Body of pancreas (tissue), 4 donors: Measurements from ENCODE around the gene USH1G. TPM values are rescaled to one million over a fixed set of nuclear protein-coding genes. Genes with fewer than 3 reads are reported as not detected.

Source experiments
- ATAC-seq: fragments of 150-250 bp; one replicate; pipeline ENCODE4 v1.9.1; 2016
- DNase-seq, 4 donors: peaks; one replicate each; pipeline ENCODE4 v3.0.0-alpha.2; 2019
- H3K27ac ChIP-seq, 4 donors: fragments of 200-600 bp; sonication (generic); 1 replicate in 3 of 4; 2 replicates in 1 of 4; pipeline versions ENCODE4 v1.5.1 to v1.6.1; 2016 to 2019; ENCODE audit warnings: mild to moderate bottlenecking in 1 of 4, mixed read lengths in 1 of 4, moderate library complexity in 1 of 4
- H3K27me3 ChIP-seq, 2 donors: fragments of 200-600 bp; sonication (generic); one replicate each; pipeline ENCODE4 v1.6.0; 2016; ENCODE audit warnings: mild to moderate bottlenecking in 1 of 2
- H3K36me3 ChIP-seq, 2 donors: fragments of 200-600 bp; sonication (generic); replicated peaks in 1 of 2; 2 replicates each; pipeline ENCODE4 v1.5.1; 2016; ENCODE audit warnings: low read depth in 2 of 2; ENCODE audit not compliant: insufficient read depth in 1 of 2
- H3K4me1 ChIP-seq: fragments of 200-600 bp; sonication (generic); one replicate; pipeline ENCODE4 v1.6.0; 2016
- H3K4me3 ChIP-seq, 2 donors: fragments of 200-600 bp; sonication (generic); 1 replicate in 1 of 2; 2 replicates in 1 of 2; pipeline ENCODE4 v1.5.1; 2016 to 2019
- H3K9me3 ChIP-seq, 3 donors: fragments of 200-600 bp; sonication (generic); 1 replicate in 2 of 3; 2 replicates in 1 of 3; pipeline ENCODE4 v1.5.1; 2016
- POLR2A ChIP-seq, 3 donors: fragments of 450-650 bp; IDR thresholded peaks; one replicate each; pipeline ENCODE4 v1.6.1; 2016; ENCODE audit warnings: antibody characterized with exemption in 3 of 3, mild to moderate bottlenecking in 2 of 3
- WGBS, 2 donors: methylation state at CpG; one replicate each; pipeline ENCODE4 v1.1.5; 2017; 5-methylcytosine and 5-hydroxymethylcytosine counted together
- intact Hi-C: fragments of 100-400 bp; cut with DNase I; formaldehyde crosslinking; loops from one replicate; pipeline ENCODE4 v1.15.1; 2023
- total RNA-seq, 2 donors: library from RNA; depleted of rRNA; stranded (reverse); fragments of >200 nt; gene quantifications; one replicate each; pipeline ENCODE4 v1.1.0, GENCODE V29; 2016
- TF ChIP-seq, protein P1 (sequence below), 7 experiments: fragments of 450-650 bp in 4 of 7; fragments of 200-600 bp in 3 of 7; sonication (generic) in 3 of 7; IDR thresholded peaks; one replicate each; pipeline ENCODE4 v1.5.1; 2016 to 2019; ENCODE audit warnings: antibody characterized with exemption in 7 of 7

USH1G gene
- total RNA-seq, 2 donors from 2014 or later, result under 0.01 TPM; not detected in 1

GRCh38 chr17:74951680-74952421, 28.8 kb upstream of the USH1G start:
- no peak for DNase-seq
- TF ChIP-seq, protein P1, sequence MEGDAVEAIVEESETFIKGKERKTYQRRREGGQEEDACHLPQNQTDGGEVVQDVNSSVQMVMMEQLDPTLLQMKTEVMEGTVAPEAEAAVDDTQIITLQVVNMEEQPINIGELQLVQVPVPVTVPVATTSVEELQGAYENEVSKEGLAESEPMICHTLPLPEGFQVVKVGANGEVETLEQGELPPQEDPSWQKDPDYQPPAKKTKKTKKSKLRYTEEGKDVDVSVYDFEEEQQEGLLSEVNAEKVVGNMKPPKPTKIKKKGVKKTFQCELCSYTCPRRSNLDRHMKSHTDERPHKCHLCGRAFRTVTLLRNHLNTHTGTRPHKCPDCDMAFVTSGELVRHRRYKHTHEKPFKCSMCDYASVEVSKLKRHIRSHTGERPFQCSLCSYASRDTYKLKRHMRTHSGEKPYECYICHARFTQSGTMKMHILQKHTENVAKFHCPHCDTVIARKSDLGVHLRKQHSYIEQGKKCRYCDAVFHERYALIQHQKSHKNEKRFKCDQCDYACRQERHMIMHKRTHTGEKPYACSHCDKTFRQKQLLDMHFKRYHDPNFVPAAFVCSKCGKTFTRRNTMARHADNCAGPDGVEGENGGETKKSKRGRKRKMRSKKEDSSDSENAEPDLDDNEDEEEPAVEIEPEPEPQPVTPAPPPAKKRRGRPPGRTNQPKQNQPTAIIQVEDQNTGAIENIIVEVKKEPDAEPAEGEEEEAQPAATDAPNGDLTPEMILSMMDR (IDR thresholded peaks at IDR 0.05), result no peak
- 79 to 93% methylated on average over 5 to 31 of the region's 32 CpGs for WGBS, 2 donors
- H3K36me3 ChIP-seq, result peaks cover 6 to 22% of the 10 kb centered on the region in 2 donors
- no peak overlapping the region for H3K27ac ChIP-seq
- no peaks in the 10 kb centered on the region for H3K4me1 ChIP-seq
- H3K9me3 ChIP-seq, result no peaks in the 10 kb centered on the region
- intact Hi-C loops, result no loop called here
- no peak overlapping the region for H3K4me3 ChIP-seq
- no peak for ATAC-seq
- no peaks in the 10 kb centered on the region for H3K27me3 ChIP-seq

DNA sequence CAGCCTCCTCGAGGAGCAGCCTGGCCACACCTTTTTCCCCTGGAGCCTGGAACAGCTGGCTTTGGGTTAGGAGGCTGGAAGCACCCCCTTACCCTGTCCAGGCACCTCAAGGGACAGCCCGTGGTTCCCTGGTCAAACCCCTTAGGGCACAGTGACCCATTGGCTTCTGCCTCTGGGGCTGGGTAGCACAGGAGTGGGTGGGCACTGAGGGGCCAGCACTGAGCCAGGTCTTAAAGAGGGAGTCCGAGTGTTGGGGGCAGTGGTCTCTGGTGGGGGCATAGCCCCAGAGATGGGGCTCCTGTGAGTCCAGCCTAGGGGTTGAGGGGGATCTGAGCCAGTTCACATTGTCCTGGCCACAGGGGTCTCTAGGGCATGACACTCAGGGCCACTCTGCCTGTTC, 28.0 kb upstream of the USH1G start:
- H3K9me3 ChIP-seq, result no peaks in the 10 kb centered on the region
- H3K4me1 ChIP-seq, result no peaks in the 10 kb centered on the region
- peaks cover 6 to 20% of the 10 kb centered on the region in 2 donors for H3K36me3 ChIP-seq
- intact Hi-C loops, result no loop called here
- DNase-seq (no peak), ATAC-seq (no peak)
- TF ChIP-seq, protein P1 (IDR thresholded peaks at IDR 0.05), result no peak
- no peak for TF ChIP-seq POLR2A (IDR thresholded peaks at IDR 0.05)
- H3K4me3 ChIP-seq, result no peak overlapping the region
- H3K27me3 ChIP-seq, result no peaks in the 10 kb centered on the region
- no peak overlapping the region for H3K27ac ChIP-seq
- WGBS, 2 donors, result 64 to 100% methylated on average over 1 to 3 of the region's 3 CpGs

GRCh38 chr17:74950207-74950606, 27.2 kb upstream of the USH1G start:
- H3K9me3 ChIP-seq, result no peaks in the 10 kb centered on the region
- DNase-seq (peak in 3 of 4 donors; percentile 27 to 56 (median 38)), ATAC-seq (peak; percentile 36)
- no peak for TF ChIP-seq POLR2A (IDR thresholded peaks at IDR 0.05)
- TF ChIP-seq, protein P1 (IDR thresholded peaks at IDR 0.05), result no peak
- WGBS, 2 donors, result 36 to 48% methylated on average over 8 of the region's 8 CpGs
- intact Hi-C loops, result no loop called here
- H3K27ac ChIP-seq, result no peak overlapping the region
- H3K4me3 ChIP-seq, result no peak overlapping the region
- no peaks in the 10 kb centered on the region for H3K4me1 ChIP-seq
- H3K36me3 ChIP-seq, result peaks cover 0 to 17% of the 10 kb centered on the region in 2 donors
- H3K27me3 ChIP-seq, result no peaks in the 10 kb centered on the region

DNA sequence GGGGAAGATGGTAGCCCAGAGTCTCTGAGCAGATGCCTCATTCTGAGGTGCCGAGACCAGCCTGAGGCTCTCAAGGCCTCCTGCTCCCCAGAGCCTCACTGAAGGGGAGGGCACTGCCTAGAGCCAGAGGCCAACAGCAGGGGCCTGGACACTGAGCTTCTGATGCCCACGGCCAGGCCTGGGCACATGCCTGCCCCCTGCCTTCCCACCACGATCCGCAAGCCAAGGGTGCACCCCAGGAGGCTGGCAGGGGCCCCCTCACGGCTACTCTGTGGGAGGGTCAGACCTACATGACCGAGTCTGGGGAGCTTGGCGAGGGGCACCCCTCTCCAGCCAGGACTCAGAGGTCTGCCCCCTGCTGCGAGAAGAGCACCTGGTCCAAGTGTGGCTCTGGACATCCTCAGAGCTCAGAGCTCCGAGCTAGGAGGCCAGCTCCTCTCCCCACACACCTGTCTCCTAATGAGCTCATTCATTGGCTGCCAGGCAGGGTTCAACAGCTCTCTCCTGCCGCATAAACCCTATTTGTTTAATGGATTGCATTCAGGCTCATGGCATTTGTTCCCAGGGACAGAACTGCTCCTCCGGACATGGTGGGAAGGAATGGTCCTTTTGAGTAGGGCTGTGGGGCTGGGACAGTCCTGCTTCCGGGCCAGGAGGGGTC, 26.5 kb upstream of the USH1G start:
- peaks cover 0 to 12% of the 10 kb centered on the region in 2 donors for H3K36me3 ChIP-seq
- no peaks in the 10 kb centered on the region for H3K4me1 ChIP-seq
- H3K27ac ChIP-seq, result no peak overlapping the region
- intact Hi-C loops, result no loop called here
- DNase-seq (no peak), ATAC-seq (peak; percentile 40)
- H3K27me3 ChIP-seq, result no peaks in the 10 kb centered on the region
- no peaks in the 10 kb centered on the region for H3K9me3 ChIP-seq
- TF ChIP-seq, protein P1 (IDR thresholded peaks at IDR 0.05), result no peak
- no peak for TF ChIP-seq POLR2A (IDR thresholded peaks at IDR 0.05)
- WGBS, 2 donors, result 26 to 30% methylated on average over 3 to 12 of the region's 12 CpGs
- no peak overlapping the region for H3K4me3 ChIP-seq
